ENCODE data around the gene BCL2L11. TPM values are rescaled to one million over a fixed set of nuclear protein-coding genes. Genes with fewer than 3 reads are reported as not detected.
A peak's percentile ranks its signal among the peaks of the same experiment; 100 is the strongest.

BCL2L11 gene
- total and polyA plus RNA-seq, 9 of the 15 experiments (the other 6 are each of a cell fraction or from before 2014, with no cell fraction given), result 2.2 to 18.8 (median 5.0) TPM

- TF ChIP-seq HIVEP1 (CRISPR knock-in tag; IDR thresholded peaks at IDR 0.05), result no peak
- no peak for TF ChIP-seq SAFB (IDR thresholded peaks at IDR 0.05; ENCODE audit: borderline replicate concordance, low read depth, low read length)
- TF ChIP-seq GABPB2 (CRISPR knock-in tag; conservative IDR thresholded peaks at IDR 0.05), result no peak
- TF ChIP-seq ZNF75A (CRISPR knock-in tag; IDR thresholded peaks at IDR 0.05), result no peak
- no peak for TF ChIP-seq ZNF507 (tag; conservative IDR thresholded peaks at IDR 0.05)
- peak; percentile 14; the same call in 1 of the 2 replicates for TF ChIP-seq CBFA2T3 (IDR thresholded peaks at IDR 0.05)
- peak in 1 of 2 experiments; percentile 14; a peak in 1 of 4 replicates for TF ChIP-seq RCOR1 (IDR thresholded peaks at IDR 0.05; ENCODE audit: borderline replicate concordance in 1 of 2, low read depth in 2 of 2, low read length in 2 of 2)
- no peak for TF ChIP-seq TEAD1 (CRISPR knock-in tag; IDR thresholded peaks at IDR 0.05)
- TF ChIP-seq ZC3H4 (CRISPR knock-in tag; IDR thresholded peaks at IDR 0.05; ENCODE audit: borderline replicate concordance), result no peak
- TF ChIP-seq SETDB1 (IDR thresholded peaks at IDR 0.05; ENCODE audit: low read length), result no peak
- TF ChIP-seq PTTG1 (tag; IDR thresholded peaks at IDR 0.05; ENCODE audit: low read depth), result no peak
- TF ChIP-seq ZFX (CRISPR knock-in tag; IDR thresholded peaks at IDR 0.05), result peak; percentile 76
- peak; percentile 24 for TF ChIP-seq CHD1 (IDR thresholded peaks at IDR 0.05; ENCODE audit: low read length)
- no peak for TF ChIP-seq SIN3B (IDR thresholded peaks at IDR 0.05; ENCODE audit: low read depth)
- TF ChIP-seq CREM (IDR thresholded peaks at IDR 0.05; ENCODE audit: low read depth), result peak; percentile 37; the same call in 1 of the 2 replicates
- no peak for TF ChIP-seq HINFP (tag; conservative IDR thresholded peaks at IDR 0.05; ENCODE audit: low read depth)
- no peak for TF ChIP-seq TRIM28 (IDR thresholded peaks at IDR 0.05)
- TF ChIP-seq MECOM (CRISPR knock-in tag; IDR thresholded peaks at IDR 0.05), result no peak
- TF ChIP-seq THAP7 (CRISPR knock-in tag; IDR thresholded peaks at IDR 0.05), result no peak
- TF ChIP-seq ZNF274 (IDR thresholded peaks at IDR 0.05; ENCODE audit: borderline replicate concordance, low read depth, low read length), result no peak
- no peak; the same call in 1 of the 2 replicates for TF ChIP-seq ESRRA (IDR thresholded peaks at IDR 0.05; ENCODE audit: borderline replicate concordance, low read depth)
Observed at GRCh38 chr2:111120253-111121027, at the start of gene BCL2L11 (continued).
